Peyer's patch (tissue), 4 donors: ENCODE data around the gene PDGFC.

Source experiments
- POLR2A ChIP-seq, 2 donors: fragments of 450-650 bp; IDR thresholded peaks; one replicate each; pipeline ENCODE4 v1.5.1; 2017; ENCODE audit warnings: antibody characterized with exemption in 2 of 2, mild to moderate bottlenecking in 2 of 2, moderate library complexity in 2 of 2
- TF ChIP-seq, protein P1 (sequence below), 6 experiments: fragments of 450-650 bp in 4 of 6; fragments of 200-600 bp in 2 of 6; sonication (generic) in 1 of 6; IDR thresholded peaks; one replicate each; pipeline ENCODE4 v1.5.1; 2017 to 2019; ENCODE audit warnings: antibody characterized with exemption in 6 of 6, mild to moderate bottlenecking in 3 of 6, moderate library complexity in 1 of 6

DNA sequence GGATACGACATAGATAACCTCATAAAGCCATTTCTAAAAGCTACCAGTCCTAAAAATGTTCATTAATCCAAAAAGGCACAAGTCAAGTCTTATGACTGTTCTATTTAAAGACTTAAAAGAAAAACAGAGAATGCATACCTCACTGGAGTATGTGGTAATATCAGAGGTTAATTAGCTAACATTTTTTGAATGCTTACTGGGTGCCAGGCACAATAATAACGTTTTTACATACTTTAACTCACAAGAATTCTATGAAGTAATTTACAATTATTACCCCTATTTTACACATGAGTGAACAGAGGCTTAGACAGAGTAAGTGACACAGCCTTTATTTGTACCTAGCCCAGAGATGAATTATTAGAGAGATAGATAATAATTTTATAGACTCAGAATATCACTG, 207.5 kb downstream of the PDGFC start:
- TF ChIP-seq, protein P1, sequence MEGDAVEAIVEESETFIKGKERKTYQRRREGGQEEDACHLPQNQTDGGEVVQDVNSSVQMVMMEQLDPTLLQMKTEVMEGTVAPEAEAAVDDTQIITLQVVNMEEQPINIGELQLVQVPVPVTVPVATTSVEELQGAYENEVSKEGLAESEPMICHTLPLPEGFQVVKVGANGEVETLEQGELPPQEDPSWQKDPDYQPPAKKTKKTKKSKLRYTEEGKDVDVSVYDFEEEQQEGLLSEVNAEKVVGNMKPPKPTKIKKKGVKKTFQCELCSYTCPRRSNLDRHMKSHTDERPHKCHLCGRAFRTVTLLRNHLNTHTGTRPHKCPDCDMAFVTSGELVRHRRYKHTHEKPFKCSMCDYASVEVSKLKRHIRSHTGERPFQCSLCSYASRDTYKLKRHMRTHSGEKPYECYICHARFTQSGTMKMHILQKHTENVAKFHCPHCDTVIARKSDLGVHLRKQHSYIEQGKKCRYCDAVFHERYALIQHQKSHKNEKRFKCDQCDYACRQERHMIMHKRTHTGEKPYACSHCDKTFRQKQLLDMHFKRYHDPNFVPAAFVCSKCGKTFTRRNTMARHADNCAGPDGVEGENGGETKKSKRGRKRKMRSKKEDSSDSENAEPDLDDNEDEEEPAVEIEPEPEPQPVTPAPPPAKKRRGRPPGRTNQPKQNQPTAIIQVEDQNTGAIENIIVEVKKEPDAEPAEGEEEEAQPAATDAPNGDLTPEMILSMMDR (IDR thresholded peaks at IDR 0.05): no peak
- no peak for TF ChIP-seq POLR2A (IDR thresholded peaks at IDR 0.05)
